Endothelial cell of umbilical vein (primary cell): ENCODE data around the gene DHX9. TPM values are rescaled to one million over a fixed set of nuclear protein-coding genes. Genes with fewer than 3 reads are reported as not detected.

Experiments
- BruUV-seq: library from RNA; stranded (reverse); fragments of 400-500 nt; replicated peaks from 2 replicates; lab custom pipeline; 2021; lab: Mats Ljungman, UMichigan
- CTCF ChIA-PET: fragments of 300-600, 350-600 bp; sonication (Branson Sonifier 250); formaldehyde crosslinking; loops from one replicate; lab custom pipeline; 2021; ENCODE audit warnings: antibody characterized with exemption, inconsistent platforms; lab: Charles Lee
- POLR2A ChIA-PET: fragments of 300-600, 350-600 bp; sonication (Branson Sonifier 250); formaldehyde crosslinking; loops from one replicate; lab custom pipeline; 2021; ENCODE audit warnings: antibody characterized with exemption, inconsistent platforms; lab: Charles Lee
- DNase-seq: peaks from one replicate; pipeline ENCODE4 v3.0.0-alpha.2; 2011; ENCODE audit warnings: low read depth, low spot score
- FAIRE-seq: peaks from 2 replicates; lab custom pipeline; 2011; peaks lifted over from hg19 to GRCh38; lab: Jason Lieb, UNC
- H2AFZ ChIP-seq: 2 replicates; pipeline ENCODE4 v1.6.0; 2012; ENCODE audit warnings: low read depth, low read length, control low read depth, inconsistent platforms
- H3K27ac ChIP-seq: 2 replicates; pipeline ENCODE4 v1.5.1; 2011; ENCODE audit warnings: low read depth, mild to moderate bottlenecking, control low read depth, low read length, moderate library complexity; ENCODE audit not compliant: insufficient read depth
- H3K27me3 ChIP-seq, 2 experiments: 2 replicates each; pipeline versions ENCODE4 v1.6.0 to v1.6.1; 2011; ENCODE audit warnings: low read length in 2 of 2, mixed read lengths in 1 of 2; ENCODE audit not compliant: control insufficient read depth in 2 of 2, insufficient read depth in 2 of 2
- H3K36me3 ChIP-seq, 2 experiments: 2 replicates in 1 of 2; 3 replicates in 1 of 2; pipeline ENCODE4 v1.5.1; 2011; ENCODE audit warnings: low read length in 2 of 2, mild to moderate bottlenecking in 1 of 2, moderate library complexity in 1 of 2; ENCODE audit not compliant: control insufficient read depth in 2 of 2, insufficient read depth in 2 of 2; ENCODE audit errors: extremely low read depth in 1 of 2
- H3K4me1 ChIP-seq: 3 replicates; pipeline ENCODE4 v1.5.1; 2011; ENCODE audit warnings: mild to moderate bottlenecking, low read length; ENCODE audit not compliant: control insufficient read depth, insufficient read depth; ENCODE audit errors: extremely low read depth
- H3K4me2 ChIP-seq: 2 replicates; pipeline ENCODE4 v1.6.1; 2011; ENCODE audit warnings: low read length, control low read depth, mixed read lengths; ENCODE audit not compliant: insufficient read depth
- H3K4me3 ChIP-seq, 3 experiments: fragments of 200-600 bp in 1 of 3; sonication (generic), shearing (Covaris generic) in 1 of 3; replicated peaks in 1 of 3; 2 replicates each; pipeline ENCODE4 v1.5.1; 2011 to 2016; ENCODE audit warnings: control low read depth in 3 of 3, low read length in 3 of 3, mild to moderate bottlenecking in 2 of 3, inconsistent platforms in 1 of 3, low read depth in 1 of 3, moderate library complexity in 1 of 3; ENCODE audit not compliant: insufficient read depth in 1 of 3
- H3K79me2 ChIP-seq: 2 replicates; pipeline ENCODE4 v1.6.0; 2012; ENCODE audit warnings: low read length, inconsistent platforms; ENCODE audit not compliant: control insufficient read depth, insufficient read depth
- H3K9ac ChIP-seq: replicated peaks from 2 replicates; pipeline ENCODE3; 2011; ENCODE audit warnings: low read length, control low read depth; ENCODE audit not compliant: insufficient read depth; ENCODE audit errors: extremely low read depth
- H3K9me1 ChIP-seq: replicated peaks from 3 replicates; pipeline ENCODE4 v1.6.0; 2011; ENCODE audit warnings: mild to moderate bottlenecking, low read length; ENCODE audit not compliant: control insufficient read depth, insufficient read depth; ENCODE audit errors: extremely low read depth
- H3K9me3 ChIP-seq: replicated peaks from 2 replicates; pipeline ENCODE4 v1.5.1; 2012; ENCODE audit warnings: low read length, inconsistent platforms; ENCODE audit not compliant: control insufficient read depth, insufficient read depth
- H4K20me1 ChIP-seq: replicated peaks from 2 replicates; pipeline ENCODE3; 2011; ENCODE audit warnings: mild to moderate bottlenecking, low read length; ENCODE audit not compliant: control insufficient read depth, insufficient read depth; ENCODE audit errors: extremely low read depth
- CTCF ChIP-seq, 2 donors: IDR thresholded peaks; 1 replicate in 1 of 2; 2 replicates in 1 of 2; pipeline ENCODE4 v1.5.1; 2011; ENCODE audit warnings: low read length in 2 of 2, mild to moderate bottlenecking in 2 of 2, moderate library complexity in 2 of 2, control low read depth in 1 of 2, inconsistent platforms in 1 of 2, low read depth in 1 of 2; ENCODE audit not compliant: insufficient read depth in 1 of 2; ENCODE audit errors: extremely low read depth in 1 of 2
- EZH2 ChIP-seq: IDR thresholded peaks from 2 replicates; pipeline ENCODE4 v1.6.1; 2012; ENCODE audit warnings: borderline replicate concordance, low read depth, mild to moderate bottlenecking, moderate library complexity, low read length, inconsistent platforms; ENCODE audit not compliant: severe bottlenecking
- FOS ChIP-seq: IDR thresholded peaks from 2 replicates; pipeline ENCODE4 v1.6.1; 2011; ENCODE audit warnings: mild to moderate bottlenecking, low read length, moderate library complexity, borderline replicate concordance; ENCODE audit not compliant: insufficient read depth
- GATA2 ChIP-seq: IDR thresholded peaks from 2 replicates; pipeline ENCODE4 v1.7.0; 2011; ENCODE audit warnings: low read depth, mild to moderate bottlenecking, moderate library complexity, mixed read lengths, low read length; ENCODE audit not compliant: insufficient read length, insufficient read depth
- JUN ChIP-seq: IDR thresholded peaks from 2 replicates; pipeline ENCODE4 v1.6.1; 2011; ENCODE audit warnings: borderline replicate concordance, low read depth; ENCODE audit not compliant: insufficient read length, insufficient read depth
- MYC ChIP-seq: IDR thresholded peaks from one replicate; pipeline ENCODE4 v1.6.1; 2011; ENCODE audit warnings: mild to moderate bottlenecking, low read depth, low read length
- POLR2A ChIP-seq: IDR thresholded peaks from 2 replicates; pipeline ENCODE4 v1.6.1; 2012; ENCODE audit warnings: low read depth, mild to moderate bottlenecking, control low read depth, low read length
- POLR2AphosphoS5 ChIP-seq: IDR thresholded peaks from 2 replicates; pipeline ENCODE4 v1.6.1; 2012; ENCODE audit warnings: low read depth, mild to moderate bottlenecking, control low read depth, low read length, moderate library complexity; ENCODE audit not compliant: insufficient read depth
- dilution Hi-C: fragments of 300-500 bp; cut with MboI; formaldehyde crosslinking; loops from one replicate; pipeline ENCODE4 v1.15.0; 2019; ENCODE audit warnings: low sequenced_read_pairs; ENCODE audit not compliant: extremely low pct_ligation_motif_present
- intact Hi-C: fragments of 100-400 bp; cut with micrococcal nuclease; formaldehyde crosslinking; loops from one replicate; pipeline ENCODE4 v1.10.0; 2022
- polyA plus RNA-seq, 4 experiments: library from polyadenylated mRNA; depleted of rRNA in 3 of 4; stranded (reverse) in 3 of 4; unstranded in 1 of 4; fragments of >200 nt; gene quantifications; 2 replicates each; pipeline versions ENCODE4 v1.2.1 to v1.2.3, GENCODE V29; 2011 to 2012; ENCODE audit warnings: missing spikeins in 1 of 4
- total RNA-seq: library from RNA; stranded (reverse); gene quantifications from 2 replicates; pipeline ENCODE4 v1.2.3, GENCODE V29; 2021
- TF ChIP-seq, protein P1 (sequence below): IDR thresholded peaks from 2 replicates; pipeline ENCODE4 v1.6.1; 2011; ENCODE audit not compliant: insufficient read depth, insufficient read length

Gene DHX9
- total and polyA plus RNA-seq, 2 donors (not counting 3 experiments of a cell fraction or from before 2014, with no cell fraction given): 142 to 220 TPM

DNA sequence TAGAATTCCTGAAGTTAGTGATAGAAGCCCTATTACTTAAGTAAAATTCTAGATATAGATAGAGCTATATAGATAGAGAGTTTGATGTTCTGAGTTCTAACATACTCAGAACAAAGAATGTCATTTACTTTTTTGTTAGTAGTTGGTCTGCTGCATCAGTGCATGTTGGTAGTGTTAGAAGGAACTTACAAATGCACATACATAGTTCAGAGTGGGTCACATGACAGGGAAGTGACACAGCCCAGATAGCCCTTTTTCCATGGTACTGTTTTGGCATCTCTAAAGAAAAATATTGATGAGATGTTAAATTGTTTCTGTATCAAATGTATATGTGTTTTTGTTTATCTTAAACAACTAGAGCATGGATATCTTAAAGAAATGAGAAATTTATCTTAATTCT is 45.7 kb downstream of the DHX9 start:
- H3K9me1 ChIP-seq: no peaks in the 10 kb centered on the region
- POLR2A ChIA-PET: no interaction called here
- H3K4me3 ChIP-seq: no peak overlapping the region
- no peaks in the 10 kb centered on the region for H3K79me2 ChIP-seq
- BruUV-seq: no TSS peak
- CTCF ChIA-PET: interaction anchor here (1.0 kb wide), 1 partner anchor 19 kb away, joined by 3 read pairs; no protein-coding TSS in a partner anchor
- intact Hi-C loops: loop anchor here (5.0 kb wide), 1 partner anchor 33 kb away; no protein-coding TSS in a partner anchor
- H4K20me1 ChIP-seq: peaks cover 5% of the 10 kb centered on the region
- TF ChIP-seq GATA2 (no peak), POLR2A (no peak), POLR2AphosphoS5 (no peak), FOS (no peak), JUN (no peak), CTCF (IDR thresholded peaks at IDR 0.05; ENCODE audit: extremely low read depth in 1 of 2, insufficient read depth in 1 of 2, low read depth in 1 of 2, low read length in 2 of 2) (no peak), EZH2 (no peak), MYC (no peak)
- TF ChIP-seq, protein P1, sequence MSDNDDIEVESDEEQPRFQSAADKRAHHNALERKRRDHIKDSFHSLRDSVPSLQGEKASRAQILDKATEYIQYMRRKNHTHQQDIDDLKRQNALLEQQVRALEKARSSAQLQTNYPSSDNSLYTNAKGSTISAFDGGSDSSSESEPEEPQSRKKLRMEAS: no peak
- no peak overlapping the region for H3K4me2 ChIP-seq
- H3K27ac ChIP-seq: no peak overlapping the region
- FAIRE-seq (no peak), DNase-seq (no peak)
- H3K9ac ChIP-seq: no peak overlapping the region
- H3K36me3 ChIP-seq: peaks cover 39 to 76% of the 10 kb centered on the region in 2 experiments
- H3K4me1 ChIP-seq: peaks cover under 1% of the 10 kb centered on the region
- H2AFZ ChIP-seq: no peak overlapping the region
- dilution Hi-C loops: no loop called here
- H3K9me3 ChIP-seq: no peaks in the 10 kb centered on the region
- H3K27me3 ChIP-seq: no peaks in the 10 kb centered on the region
